HG03108 (cell line): Measurements from ENCODE around the gene ZFR.
"Not testable (repeated sequence)": the region's sequence is repeated elsewhere in the genome, so short reads cannot be mapped to it uniquely, and the experiment has no call there.

Experiments
- ATAC-seq: cut with Tn5 transposase; IDR thresholded peaks from one replicate; pipeline ENCODE4 v1.9.1; 2021; ENCODE audit warnings: moderate library complexity; ENCODE audit not compliant: unreplicated experiment

ZFR gene

DNA sequence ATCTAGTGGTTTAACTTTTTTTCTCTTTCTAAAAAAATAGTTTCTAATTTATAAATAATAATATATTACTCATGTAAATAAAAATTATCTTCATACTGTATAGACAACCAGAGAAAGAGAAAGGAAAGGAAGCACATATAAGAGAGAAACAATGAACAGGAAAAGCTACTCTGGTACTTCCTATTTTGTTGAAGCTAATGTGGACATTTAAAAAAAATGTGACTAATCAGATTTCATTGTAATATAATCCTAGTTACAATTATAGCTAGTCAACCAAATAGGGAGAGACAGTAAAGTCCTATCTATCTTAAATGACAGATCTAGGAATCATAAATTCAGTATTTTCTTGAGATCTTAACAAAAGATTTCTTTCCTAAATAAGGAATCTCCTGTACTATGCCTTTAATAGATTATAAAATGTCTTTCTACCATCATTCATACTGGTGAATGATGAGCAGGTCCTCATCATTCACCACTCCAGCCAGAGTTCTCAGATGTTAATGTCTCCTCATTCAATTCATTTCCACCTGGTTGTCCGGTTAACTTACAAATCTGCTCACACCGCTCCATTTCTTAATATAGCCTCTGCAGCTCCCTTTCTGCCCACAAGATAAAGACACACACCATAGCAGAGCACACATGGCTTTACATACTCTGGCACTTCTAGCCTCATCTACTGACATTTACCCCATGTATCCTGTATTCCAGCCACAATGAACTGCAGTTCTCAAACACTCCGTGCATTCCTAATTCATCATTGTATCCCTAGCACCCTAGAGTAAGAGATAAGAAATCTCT, 30.9 kb downstream of the ZFR start:
- no peak for ATAC-seq

DNA sequence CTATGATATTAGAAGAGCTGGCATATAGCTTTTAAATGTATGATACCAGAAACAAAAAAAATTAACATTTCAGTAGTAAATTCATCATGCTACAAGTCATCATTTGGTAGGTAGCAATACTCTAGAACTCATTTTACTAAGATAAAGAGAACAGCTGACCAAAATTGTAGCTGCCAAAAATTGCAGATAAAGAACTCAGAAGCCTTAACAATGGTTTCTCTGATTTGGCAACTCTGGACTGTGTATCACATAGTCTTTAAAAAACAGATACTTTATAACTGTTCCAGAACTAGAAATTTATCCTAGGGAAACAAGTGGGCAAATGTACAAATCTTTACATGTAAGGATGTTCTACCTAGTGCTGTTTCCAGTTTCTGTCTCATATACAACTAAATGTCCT, 33.9 kb downstream of the ZFR start:
- ATAC-seq = no peak

DNA sequence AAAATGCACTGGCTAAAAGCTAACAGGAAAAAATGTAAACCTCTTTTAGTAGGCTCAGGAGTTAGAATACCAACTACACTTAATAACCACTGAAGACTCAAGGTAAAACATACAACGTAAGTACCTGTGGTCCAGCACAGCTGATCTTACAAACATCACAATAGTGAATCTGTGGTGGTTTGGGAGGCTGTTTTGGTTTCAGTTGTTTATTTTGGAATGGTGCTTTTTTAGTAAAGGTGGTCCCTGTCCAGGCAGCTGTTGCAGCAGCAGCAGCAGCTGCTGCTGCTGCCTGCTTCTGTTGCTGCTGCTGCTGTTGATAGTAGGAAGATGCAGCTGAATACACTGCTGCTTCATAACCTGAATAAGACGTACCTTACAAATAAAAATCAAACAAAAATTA, 37.9 kb downstream of the ZFR start:
- no peak for ATAC-seq

DNA sequence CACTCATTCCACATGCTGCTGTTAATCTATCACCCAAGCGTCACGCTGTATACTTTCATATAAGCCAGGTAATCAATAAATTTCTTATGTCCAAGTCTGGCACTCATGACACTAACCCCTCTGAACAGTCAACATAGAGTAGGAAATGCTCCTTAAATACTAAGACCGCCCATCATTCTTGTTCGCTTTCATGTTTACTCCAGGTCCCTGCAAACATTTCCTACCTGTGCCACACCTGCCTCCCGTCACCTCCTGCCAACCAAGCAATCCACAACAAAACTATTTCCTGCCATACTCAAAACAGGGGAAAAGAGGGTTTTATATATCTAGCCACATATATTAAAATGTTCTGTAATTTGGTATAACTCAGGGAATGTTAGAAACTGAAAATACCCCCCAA, 39.0 kb downstream of the ZFR start:
- ATAC-seq = no peak

DNA sequence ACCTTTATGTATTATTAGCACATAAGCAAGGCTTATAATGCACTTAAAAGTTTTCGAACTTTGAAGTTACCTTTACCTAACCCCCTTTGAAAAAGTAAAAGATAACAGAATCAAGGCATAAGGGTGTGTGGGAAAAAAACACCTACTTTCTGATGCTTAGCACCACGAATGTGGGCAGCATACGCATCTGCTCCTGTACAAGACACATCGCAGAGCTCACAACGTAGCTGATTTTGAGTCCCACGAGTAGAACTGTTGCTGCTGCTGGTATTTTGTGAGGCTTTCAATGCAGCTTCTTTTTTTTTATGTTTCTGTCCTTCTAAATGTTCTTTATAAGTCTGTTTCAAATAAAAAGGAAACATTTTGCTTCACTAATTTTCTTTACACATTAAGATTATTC, 40.8 kb downstream of the ZFR start:
- ATAC-seq = no peak

DNA sequence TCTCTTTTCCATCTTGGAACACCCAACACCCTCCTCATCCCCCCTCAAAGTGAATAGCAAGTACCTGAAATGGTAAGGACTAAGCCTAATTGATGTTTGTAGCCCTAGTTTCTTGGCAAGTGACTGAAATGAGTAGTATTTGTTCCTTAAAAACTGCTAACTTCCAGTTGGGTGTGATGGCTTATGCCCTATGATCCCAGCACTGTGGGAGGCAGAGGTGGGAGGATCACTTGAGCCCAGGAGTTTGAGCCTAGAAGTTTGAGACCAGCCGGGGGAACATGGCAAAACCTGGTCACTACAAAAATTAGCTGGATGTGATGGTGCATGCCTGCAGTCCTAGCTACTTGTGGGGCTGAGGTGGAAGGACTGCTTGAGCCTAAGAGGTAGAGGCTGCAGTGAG, 44.1 kb downstream of the ZFR start:
- no peak for ATAC-seq

DNA sequence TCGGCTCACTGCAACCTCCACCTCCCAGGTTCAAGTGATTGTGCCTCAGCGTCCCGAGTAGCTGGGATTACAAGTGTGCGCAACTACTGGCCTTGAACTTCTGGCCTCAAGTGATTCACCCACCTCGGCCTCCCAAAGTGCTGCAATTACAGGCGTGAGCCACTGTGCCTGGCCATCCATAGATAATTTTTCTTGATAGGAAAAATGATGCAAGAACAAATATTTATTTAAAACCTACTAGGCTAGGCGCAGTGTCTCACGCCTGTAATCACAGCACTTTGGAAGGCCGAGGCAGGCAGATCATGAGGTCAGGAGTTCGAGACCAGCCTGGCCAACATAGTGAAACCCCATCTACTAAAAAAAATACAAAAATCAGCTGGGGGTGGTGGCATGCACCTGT, 45.8 kb downstream of the ZFR start:
- ATAC-seq = not testable (repeated sequence)

DNA sequence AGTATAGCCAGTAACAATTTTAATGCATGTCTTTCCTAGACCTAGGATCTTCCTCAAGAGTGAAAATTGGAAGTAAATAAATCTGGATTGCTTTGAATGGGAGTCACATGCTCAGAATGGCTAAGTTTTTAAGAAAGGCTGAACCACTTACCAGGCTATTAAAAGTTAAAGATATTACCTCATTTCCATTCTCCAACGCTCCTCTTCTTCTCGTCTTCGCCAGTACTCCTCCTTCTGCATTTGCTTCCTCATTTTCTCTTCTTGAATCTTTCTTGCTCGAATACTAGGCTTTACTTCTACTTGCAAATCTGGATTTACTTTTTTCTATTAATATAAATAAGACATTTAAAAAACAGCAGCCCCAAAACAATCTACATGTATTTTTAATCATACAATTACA, 49.6 kb downstream of the ZFR start:
- ATAC-seq = no peak

DNA sequence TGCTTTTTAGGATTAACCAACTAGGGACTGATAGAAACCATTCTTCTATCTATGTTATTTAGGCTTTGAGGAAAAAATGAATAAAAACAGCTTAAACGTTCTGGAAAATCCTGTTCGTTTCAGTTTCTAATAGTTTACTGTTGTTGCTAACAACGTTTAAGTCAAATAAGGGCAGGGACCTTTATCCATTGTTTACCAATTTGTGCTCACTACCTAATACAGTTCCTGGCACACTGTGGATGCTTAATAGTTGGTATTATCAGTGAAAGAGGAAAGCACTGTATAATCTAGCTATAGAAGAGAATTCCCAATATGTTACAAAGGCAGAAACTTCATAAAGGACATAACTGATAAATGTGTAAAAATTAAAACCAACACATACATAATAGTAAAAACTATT, 52.5 kb downstream of the ZFR start:
- ATAC-seq = no peak

DNA sequence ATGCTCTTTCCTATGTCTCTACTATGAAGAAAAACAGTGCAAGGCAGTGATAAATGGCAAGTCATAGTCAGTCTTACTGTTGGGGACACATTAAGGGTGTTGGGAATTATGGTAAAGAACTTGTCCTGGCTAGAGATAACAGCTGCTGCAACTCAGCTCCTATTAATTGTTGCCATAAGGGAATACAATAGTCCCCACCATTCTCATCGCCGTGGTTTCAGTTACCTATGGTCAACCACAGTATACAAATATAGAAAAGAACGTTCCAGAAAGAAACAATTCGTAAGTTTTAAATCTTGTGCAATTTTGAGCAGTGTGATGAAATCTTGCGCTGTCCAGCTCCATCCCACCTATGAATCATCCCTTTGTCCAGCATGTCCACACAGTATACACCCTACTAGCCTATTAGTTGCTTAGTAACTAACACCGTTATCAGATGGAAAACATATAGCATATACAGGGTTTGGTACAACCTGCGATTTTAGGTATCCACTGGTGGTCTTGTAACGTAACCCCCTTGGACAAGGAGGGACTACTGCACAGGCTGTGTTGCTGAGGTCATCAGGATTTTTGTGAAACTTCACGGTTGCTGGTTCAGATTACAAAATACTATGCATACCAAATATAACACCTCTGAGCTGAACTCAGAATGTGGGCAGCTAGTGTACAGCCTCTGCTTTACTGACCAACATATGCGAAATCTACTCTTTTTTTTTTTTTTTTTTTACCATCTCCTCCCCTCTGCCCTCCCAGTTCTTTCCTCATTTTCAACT, 53.5 kb downstream of the ZFR start:
- ATAC-seq = no peak

DNA sequence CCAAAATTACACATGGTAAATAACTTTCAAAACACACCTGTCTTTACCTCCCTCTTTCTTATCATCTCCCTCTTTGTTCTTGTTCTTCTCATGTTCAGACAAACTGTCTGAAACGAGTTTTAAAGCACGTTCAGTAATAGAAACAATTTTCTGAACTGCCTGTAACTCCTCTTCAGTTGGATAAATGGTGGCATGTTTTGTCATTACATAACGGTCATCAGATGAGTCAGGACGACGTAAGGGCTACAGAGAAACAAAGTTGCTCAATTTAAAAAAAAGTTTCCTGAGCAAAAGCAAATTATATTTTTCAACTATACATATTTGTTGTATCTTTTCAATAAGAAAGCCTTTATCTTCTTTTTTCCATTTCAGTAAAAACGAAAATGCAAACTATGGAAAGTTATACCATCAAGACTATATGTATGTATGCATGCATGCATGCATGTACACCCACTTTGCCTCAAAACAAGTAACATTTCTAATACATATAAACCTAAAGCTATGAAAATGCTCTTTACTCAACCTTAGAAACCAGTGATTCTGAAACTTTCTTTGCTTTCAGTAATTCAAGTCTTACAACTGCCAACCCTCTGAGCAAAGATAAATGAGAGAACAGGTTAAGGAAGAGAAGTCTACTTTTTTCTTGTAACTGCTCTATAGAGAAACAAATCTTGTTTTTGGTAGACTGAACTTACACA, 56.0 kb downstream of the ZFR start:
- ATAC-seq = no peak

DNA sequence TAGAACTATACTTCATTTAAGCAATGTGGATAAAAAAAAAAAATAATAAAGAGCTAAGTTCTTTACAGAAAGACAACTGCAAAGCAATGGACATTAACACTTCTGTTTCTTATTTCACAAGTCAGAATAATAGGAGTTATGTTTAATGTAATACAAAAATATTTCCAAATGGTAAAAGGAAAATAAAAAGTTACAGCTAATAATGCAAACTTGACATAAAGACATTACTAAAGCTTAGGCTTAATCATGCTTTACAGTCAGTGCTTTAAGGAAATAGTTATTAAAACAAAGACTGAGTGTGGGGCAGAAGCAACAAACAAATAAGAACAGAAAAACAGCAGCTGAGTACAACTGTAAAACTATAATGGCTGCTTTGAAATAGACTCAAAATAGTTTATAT, 56.7 kb downstream of the ZFR start:
- ATAC-seq = no peak

DNA sequence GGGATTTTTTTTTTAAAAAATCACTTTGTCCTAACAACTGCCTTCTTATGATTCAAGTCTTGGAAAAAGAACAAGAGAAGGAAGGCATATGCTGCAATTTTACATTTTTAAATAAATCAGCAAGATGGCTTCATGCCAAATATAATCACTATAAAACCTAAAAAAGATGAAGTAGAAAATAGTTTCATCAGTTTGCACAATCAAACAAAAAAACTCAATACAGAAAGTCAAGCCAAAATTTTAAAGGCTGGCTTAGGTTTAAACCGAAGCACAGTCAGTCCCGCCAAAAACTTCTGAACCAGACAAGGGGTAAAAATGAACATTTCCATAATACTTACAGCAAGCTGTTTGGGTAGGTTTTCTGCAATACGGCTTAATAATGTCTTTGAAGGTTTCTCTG, 57.3 kb downstream of the ZFR start:
- no peak for ATAC-seq

DNA sequence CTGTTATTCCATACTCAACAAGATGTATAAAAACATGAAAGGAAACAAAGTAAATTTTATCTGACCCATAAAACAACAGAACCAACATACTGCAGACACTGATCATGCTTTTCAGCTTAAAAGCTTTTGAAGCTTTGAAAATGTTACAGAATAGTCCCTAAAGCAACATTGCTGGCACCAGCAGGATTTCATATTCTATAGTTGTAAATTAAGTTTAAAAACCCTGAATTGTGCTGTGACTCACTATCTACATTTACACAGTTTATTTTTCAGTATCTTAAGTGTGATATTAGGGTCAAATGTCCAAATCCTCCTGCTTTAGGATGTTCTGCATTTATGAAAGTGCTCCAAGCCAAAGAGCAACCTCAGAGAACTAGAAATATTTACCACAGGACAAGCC, 59.9 kb downstream of the ZFR start:
- ATAC-seq = no peak

DNA sequence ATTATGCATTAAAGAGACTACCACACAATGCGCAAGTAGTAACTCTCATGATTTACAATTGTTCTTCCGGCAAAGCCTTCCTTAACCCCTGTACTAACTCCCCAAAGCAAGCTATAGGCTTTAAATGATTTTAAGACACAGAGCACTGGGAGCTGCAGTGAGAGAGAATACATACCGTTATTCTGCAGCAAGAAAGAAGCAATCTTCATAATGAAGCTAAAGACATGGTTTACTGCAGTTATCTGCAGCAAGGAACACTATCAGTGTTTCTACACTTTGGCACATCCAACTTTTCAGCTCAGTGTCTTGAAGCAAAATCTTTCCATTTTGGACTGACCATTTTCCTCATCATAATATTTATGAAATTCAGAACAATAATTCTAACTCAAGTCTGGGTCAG, 61.0 kb downstream of the ZFR start:
- ATAC-seq = no peak

DNA sequence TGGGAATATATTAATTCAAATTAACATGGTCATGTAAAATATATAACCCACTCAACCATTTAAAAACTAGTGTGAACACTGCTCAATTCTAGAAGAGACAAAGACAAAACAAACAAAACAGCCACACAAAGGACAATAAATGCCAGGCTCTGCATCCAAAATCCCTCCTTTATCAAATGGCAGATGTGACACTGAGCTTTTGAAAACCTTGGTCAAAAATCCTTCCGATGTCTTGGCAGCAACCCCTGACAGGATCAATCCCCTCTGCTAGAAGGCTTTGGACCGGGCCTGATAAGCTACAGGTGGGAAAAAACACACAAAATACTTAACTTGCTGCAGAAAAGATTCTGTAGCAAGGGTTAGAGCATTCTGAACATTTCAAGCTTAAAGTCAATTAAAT, 61.5 kb downstream of the ZFR start:
- ATAC-seq = no peak

DNA sequence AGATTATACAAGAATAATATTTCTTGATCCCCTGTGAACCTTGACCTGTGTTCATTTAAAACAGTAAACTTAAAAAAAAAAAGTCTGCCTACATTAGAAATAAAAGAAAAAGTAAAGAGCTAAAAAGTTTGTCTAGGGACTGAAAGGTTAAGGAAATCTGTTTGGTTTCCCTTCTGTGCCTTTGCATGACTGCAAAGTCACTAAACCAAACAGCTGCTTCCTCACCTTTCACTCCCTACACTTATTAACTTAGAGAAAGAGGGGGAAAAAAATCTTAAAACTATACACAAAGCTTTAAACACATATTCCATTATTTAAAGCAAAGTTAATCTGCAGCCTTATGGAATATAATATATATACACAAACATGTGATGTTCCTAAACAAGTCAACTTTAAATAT, 65.1 kb downstream of the ZFR start:
- no peak for ATAC-seq

DNA sequence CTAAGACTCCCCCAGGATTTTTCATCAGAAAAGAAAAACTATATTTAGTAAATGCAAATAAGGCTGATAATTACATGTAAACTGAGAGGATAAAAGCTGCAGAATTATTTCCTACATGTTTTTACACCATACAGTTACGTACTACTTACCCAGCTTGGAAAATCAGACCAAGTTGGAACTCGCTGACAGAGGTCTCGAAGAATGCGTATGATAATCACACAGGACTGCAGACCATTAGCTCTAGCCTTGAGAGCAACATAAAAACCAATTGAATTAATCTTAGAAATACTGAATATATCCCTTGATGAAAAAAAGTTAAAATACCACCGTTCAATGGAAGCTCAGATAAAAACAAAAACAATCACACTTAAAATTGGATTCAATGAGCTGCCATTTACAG, 65.6 kb downstream of the ZFR start:
- no peak for ATAC-seq

DNA sequence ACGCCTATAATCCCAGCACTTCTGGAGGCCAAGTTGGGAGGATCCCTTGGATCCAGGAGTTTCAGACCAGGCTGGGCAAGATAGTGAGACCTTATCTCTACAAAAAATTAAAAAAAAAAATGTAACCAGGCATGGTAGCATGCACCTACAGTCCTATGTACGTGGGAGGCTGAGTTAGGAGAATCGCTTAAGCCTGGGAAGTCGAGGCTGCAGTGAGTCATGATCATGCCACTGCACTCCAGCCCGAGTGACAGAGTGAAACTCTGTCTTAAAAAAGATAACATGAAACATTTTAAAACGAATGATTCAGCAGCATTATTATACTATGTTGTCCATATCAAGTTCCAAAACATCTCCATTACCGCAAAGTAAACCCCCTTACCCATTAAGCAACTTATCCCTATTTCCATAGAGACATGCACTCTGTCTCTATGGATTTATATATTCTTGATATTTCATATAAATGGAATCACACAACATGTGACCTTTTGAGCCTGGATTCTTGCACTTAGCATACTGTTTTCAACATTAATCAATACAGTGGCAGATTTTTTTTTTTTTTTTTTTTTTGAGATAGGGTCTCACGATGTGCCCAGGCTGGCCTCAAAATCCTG, 74.9 kb downstream of the ZFR start:
- ATAC-seq = no peak

DNA sequence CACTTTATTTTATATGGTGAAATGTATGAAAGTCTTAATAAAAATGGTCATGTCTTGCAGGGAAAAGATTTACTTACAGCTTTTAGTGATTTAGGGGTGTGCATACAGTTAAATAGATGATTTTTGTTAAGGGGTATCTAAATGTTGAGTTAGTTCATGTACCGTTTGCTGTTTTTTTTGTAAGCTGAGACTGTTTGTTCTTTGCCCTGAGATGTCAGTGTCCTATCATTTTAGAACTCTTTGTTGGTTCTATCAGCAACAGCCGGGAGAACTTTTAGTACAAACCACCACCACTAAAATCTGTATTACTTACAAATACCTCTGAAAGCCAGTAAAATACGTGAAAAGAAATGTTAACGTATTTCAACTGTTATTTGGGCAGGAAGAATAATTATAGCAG, 75.5 kb downstream of the ZFR start:
- no peak for ATAC-seq

DNA sequence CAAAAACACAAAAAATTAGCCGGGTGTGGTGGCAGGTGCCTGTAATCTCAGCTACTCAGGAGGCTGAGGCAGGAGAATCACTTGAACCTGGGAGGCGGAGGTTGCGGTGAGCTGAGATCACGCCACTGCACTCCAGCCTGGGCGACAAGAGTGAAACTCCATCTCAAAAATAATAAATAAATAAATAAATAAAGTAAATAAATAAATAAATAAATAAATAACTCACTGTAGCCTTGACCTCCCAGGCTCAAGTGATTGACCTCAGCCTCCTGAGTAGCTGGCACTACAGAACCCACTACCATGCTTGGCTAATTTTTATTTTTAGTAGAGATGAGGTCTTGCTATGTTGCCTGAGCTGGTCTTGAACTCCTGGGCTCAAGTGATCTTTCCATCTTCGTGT, 77.3 kb downstream of the ZFR start:
- not testable (repeated sequence) for ATAC-seq

DNA sequence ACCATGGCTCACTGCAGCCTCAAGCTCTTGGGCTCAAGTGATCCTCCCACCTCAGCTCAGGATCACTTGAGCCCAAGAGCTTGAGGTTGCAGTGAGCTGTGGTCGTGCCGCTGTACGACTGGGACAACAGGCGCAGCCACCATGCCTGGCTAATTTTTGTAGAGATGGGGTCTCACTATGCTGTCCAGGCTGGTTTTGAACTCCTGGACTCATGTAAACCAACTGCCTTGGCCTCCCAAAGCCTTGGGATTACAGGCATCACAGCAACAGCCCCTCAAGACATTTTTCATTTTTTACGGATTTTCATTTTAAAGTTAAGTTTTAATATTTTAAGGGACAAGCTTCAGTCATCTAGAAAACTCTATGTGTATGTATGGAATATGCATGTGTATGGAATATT, 78.9 kb downstream of the ZFR start:
- ATAC-seq = no peak
